Hair follicle dermal papilla cell (primary cell): ENCODE measurements around the gene LIN9. TPM values are rescaled to one million over a fixed set of nuclear protein-coding genes. Genes with fewer than 3 reads are reported as not detected.

Source experiments
- total RNA-seq: library from RNA; depleted of rRNA; stranded (reverse); fragments of >200 nt; gene quantifications from 2 replicates; pipeline ENCODE4 v1.2.3, GENCODE V29; 2012

Gene LIN9, protein sequence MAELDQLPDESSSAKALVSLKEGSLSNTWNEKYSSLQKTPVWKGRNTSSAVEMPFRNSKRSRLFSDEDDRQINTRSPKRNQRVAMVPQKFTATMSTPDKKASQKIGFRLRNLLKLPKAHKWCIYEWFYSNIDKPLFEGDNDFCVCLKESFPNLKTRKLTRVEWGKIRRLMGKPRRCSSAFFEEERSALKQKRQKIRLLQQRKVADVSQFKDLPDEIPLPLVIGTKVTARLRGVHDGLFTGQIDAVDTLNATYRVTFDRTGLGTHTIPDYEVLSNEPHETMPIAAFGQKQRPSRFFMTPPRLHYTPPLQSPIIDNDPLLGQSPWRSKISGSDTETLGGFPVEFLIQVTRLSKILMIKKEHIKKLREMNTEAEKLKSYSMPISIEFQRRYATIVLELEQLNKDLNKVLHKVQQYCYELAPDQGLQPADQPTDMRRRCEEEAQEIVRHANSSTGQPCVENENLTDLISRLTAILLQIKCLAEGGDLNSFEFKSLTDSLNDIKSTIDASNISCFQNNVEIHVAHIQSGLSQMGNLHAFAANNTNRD
- 0.85 and 1.6 TPM in 2 replicates for total RNA-seq

DNA sequence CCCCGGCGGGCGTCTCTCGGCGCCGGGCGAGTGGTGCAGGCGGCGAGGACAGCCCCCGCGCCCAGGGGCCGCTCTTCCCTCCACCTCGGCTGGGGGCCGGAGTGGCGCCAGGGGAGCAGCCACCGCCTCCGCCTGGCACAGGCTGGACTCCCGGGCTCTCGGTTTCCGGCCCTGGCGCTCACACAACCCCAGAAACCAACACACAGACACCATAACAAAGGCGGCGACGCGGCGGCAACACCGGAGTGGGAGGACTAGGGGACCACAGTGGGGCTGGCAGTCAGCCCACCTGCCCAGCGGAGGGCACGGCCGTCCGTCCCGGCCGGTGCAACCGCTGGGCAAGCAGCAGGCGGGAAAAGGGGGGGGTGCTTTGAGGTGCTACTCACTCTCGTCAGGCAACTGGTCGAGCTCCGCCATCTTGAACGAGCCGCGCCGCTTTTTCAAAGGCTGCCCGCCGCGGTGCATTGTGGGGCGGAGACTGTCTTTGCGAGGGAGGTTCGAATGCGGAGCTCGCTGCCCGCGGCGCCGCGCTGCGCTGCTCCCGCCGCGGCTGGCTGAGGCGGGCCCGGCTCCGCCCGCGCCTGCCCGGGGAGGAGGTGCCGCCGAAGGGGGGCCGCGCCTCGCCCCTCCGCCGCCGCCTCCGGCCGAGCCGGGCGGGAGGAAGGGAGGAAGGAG lies at the start of gene LIN9:
Gene LIN9, minus strand, starts transcription at position 442 of the 675 bp plus-strand sequence. Its CDS starts 25 bp downstream, at position 417.

DNA sequence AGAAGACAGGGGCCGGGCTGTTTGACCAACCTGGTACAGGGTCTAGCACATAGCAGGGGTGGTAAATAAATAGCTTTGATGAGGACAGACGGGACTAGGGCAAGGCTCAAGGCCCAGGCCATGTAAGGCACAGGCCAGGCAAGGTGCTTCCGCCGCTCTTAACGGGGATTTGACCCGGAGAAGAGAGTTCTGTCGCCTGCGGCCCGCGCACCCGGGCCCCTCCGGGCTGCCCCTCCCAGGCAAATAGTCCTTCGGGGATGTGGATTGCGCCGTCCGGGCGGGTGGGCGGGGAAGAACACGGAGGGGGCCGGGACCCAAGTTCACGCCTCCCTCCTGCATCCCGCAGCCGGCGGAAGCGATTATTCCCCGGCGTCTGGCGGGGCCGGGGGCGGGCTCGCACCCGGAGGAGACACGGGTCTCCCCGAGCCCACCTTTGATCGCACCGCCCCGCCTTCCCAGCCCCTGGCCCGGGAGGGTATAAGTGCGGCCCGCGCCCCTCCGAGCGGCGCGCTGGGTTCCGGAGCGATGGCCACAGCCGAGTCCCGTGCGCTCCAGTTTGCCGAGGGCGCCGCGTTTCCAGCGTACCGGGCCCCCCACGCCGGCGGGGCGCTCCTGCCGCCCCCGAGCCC lies 85.7 kb downstream of the LIN9 start, which contains the start of gene MIXL1:
Gene MIXL1, plus strand, starts transcription at position 508 of the 629 bp plus-strand sequence. Its CDS starts 18 bp downstream, at position 526.

DNA sequence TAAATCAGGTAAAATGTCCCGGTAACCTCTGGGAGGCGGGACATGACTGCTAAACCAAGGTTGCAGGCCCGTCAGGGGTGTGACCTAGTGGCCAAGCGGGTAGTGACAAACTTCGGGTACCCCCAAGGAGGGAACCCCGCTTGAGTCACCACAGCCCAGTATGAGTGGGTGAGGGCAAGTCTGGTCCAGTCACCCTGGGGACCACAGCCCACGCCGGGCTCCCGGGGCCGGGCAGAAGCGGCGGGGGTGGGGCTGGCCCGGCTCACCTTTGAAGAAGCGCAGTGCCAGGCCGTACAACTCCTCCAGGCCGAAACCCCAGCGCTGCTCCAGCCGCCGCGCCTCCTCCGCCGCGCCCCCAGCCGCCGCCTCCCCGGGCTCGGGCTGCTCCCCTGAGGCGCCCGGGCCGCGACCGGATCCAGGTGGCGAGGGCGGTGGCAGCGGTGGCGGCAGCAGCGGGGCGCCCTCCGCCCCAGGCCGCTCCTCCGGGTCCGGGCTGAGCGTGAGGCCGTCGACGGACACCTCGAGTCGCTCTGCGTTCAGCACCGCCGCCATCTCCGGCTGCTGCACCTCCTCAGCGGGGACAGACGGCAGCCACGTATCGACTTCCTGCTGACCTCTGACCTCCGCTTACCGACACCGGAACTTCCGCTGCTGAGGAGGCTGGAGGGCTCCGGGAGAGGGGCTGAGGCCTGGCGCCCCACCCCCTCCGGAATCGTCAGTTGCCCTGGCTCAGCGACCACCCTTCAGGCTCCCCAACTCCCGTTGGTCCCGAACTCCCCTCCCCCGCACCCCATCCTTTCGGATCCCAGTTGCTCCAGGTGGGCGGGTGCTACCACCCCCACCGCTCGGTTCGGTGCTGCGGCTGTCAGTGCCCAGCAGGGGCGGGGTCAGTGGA lies 122.6 kb downstream of the LIN9 start, which contains the start of gene ACBD3:
Gene ACBD3, minus strand, starts transcription at position 618 of the 895 bp plus-strand sequence. Its CDS starts 66 bp downstream, at position 552.

Other genes with a start within 250 kb of the LIN9 start
- gene H3-3A, start 246.4 kb downstream of the LIN9 start, total RNA-seq, result 85.8 and 101 TPM in 2 replicates
- 105 and 106 TPM in 2 replicates for gene ACBD3, start 122.4 kb downstream of the LIN9 start, total RNA-seq
- not detected in 2 replicates for gene MIXL1, start 85.5 kb downstream of the LIN9 start, total RNA-seq
- 74.8 and 77.2 TPM in 2 replicates for gene PARP1, start 98.9 kb upstream of the LIN9 start, total RNA-seq
- gene STUM, start 239.6 kb upstream of the LIN9 start, total RNA-seq, result 4.6 and 8.9 TPM in 2 replicates